ENCODE data around the gene TMEM134.
"Not testable (repeated sequence)": the region's sequence is repeated elsewhere in the genome, so short reads cannot be mapped to it uniquely, and the experiment has no call there.

The TMEM134 gene

DNA sequence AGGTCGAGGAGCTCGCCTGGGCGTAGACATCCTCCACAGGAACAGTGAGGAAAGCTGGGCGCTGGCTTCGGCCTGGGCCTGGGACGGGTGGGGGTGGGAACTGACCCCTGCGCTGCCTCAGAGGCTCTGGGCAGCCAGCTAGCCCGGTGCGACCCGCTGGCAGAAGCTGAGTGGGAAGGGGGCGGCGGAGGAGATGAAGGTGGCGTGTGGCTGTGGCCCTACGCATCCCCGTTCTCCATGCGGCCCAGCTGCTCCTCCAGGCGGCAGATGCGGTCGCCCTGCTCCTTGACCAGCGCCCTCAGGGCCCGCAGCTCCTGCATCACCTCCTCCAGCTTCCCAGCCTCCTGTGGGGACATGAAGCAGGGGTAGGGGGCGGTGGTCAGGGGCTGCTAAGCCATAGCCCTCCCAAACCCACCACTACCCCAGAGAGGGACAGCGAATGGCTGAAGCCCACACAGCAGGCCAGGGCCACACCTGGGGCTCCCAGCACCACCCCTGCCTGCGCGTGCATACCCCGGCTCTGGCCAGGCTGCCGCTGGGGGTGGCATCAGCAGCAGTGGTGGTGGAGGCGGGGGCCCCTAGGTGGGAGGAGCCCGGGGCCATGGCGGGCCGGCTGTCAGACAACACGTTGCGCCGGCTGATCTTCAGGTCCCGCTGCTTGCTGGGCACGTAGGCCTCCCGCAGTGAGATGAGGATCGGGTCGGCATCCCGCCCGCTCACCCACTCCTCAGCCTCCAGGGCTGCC, 30.7 kb downstream of the TMEM134 start:
- DNase-seq (ENCODE audit: low spot score), result no peak

DNA sequence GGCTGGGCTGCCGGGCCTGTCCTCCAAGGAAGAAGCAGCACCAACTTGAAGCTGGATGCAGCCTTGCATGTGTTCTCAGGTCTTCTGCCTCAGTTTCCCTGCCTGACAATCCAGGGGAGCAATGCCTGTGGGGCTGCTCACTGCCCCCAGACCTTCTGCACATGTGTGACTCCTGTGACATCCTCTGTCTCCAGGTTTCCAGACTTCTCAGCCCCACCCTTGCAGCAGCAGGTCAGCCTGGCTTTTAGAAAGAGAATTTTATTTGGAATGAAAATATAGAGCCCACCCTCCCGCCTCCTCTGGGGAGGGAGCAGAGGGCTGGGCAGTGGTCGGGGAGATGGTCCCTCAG, 31.3 kb downstream of the TMEM134 start:
- DNase-seq (ENCODE audit: low spot score), result no peak

DNA sequence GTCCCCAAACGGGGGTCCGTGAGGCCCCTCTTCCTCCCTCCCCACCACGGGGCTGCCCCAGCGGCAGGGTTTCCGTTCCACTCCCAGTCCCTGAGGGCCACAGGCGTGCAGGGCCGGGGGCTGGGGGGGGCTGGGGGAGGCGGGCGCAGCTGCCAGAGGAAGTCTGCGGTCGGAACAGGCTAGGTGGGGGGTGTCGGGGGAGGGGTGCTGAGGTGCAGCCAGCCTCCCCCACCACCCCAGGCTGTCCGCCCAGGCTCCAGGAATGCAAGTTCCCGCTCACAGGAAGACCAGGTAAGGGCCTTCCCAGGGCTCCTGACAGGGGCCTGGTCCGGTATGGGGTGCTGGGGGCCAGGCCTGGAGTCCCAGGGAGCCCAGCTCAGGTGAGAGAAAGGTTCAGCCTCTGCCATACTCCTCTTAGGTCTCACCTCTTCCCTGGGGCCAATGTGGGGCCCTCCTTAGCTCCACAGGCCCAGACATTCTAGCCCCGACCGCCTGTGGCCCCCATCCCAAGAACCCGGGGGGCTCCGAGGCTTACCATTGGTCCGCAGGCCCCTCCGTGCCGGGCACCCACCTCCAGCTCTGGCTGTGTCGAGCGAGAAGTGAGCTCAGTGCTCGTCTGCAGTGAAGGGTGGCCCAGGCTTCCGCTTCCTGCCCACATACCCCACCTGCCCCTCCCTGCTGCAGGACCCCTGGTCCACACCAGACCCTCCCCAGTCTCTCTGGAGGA, 31.8 kb downstream of the TMEM134 start, which contains the start of gene PTPRCAP:
Gene PTPRCAP, minus strand, starts transcription at position 601 of the 727 bp plus-strand sequence. Its CDS starts 63 bp downstream, at position 538.
- no peak for DNase-seq (ENCODE audit: low spot score)

DNA sequence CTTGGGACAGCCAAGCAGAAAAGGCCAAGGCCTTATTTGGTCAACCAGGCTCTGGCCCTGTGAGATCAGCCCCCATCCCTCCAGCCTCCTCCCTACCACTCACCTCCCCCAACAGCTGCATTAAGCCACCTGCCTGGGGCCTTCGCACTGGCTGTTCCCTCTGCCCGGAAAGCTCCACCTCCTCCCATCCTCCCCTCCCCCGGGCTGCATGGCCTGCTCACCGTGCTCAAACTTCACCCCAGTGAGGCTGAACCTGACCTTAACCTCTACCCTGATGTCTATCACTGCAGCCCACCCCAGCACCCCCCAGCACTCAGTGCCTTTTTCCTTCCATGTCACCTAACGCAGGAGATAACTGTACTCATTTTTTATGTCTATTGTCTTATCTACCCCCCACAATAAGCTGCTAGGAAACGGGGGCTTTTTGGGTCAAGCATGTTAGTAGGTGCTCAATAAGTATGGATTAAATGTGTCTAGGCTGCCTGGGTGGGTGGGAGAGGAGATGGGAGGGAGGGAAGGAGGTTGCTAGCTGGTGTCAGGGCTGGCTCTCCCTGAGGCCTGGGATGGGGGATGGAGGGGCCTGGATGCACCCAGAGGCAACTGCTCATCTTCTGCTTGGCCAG, 32.5 kb downstream of the TMEM134 start:
- no peak for DNase-seq (ENCODE audit: low spot score)

DNA sequence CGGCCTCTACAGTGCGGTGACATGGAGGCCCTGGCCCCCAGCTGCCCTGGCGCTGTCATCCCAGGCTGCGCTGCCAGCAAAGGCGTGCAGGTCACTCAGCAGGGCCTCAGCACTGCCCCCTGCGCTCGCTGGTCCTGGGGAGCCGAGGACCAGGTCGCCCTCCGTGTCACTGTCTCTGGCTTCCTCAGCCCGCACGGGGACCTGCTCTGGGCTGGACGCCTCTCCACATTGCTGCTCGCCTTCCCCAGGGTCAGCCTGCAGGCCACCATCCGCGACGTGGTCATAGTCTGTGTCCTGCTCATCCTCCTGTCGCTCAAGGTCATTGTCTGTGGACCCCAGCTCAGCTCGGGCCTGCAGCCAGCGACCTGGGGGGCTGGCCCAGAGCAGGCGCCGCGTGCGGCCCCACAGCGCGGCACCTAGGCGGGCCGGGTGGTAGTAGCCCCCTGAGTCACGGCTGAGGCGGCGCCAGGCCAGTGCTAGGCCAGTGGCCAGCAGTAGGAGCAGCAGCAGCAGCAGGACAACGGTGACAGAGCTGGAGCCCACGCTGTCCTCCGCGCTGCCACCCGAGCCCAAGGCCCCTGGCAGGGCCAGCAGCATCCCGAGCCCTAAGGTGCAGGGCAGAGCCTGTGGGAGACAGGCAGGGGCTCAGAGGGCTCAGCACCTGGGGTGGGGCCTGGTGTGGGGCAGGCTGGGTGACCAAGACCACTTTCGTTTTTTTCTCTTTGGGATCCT, 33.2 kb downstream of the TMEM134 start:
- no peak for DNase-seq (ENCODE audit: low spot score)

DNA sequence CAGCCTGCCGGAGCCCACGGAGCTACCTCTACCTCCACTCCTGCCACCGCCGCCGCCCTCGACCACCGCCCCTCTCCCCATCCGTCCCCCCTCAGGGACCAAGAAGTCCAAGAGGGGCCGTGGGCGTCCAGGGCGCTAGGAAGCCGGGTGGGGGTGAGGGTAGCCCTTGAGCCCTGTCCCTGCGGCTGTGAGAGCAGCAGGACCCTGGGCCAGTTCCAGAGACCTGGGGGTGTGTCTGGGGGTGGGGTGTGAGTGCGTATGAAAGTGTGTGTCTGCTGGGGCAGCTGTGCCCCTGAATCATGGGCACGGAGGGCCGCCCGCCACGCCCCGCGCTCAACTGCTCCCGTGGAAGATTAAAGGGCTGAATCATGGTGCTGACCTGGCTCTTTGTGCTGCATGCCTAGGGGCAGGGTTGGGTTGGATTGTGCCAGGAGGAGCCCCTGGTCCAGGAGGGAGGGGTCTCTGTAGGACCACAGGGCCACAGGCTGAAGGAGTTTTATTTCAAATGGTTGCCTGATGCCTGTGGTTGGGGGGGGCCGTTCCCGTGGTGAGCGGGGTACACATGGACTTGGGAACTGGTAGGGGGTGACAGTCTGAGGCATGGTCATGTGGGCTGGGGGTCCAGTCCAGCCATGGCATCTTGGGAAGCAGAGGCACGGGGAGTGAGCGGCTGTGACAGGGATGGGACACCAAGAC, 33.9 kb downstream of the TMEM134 start:
- no peak for DNase-seq (ENCODE audit: low spot score)

DNA sequence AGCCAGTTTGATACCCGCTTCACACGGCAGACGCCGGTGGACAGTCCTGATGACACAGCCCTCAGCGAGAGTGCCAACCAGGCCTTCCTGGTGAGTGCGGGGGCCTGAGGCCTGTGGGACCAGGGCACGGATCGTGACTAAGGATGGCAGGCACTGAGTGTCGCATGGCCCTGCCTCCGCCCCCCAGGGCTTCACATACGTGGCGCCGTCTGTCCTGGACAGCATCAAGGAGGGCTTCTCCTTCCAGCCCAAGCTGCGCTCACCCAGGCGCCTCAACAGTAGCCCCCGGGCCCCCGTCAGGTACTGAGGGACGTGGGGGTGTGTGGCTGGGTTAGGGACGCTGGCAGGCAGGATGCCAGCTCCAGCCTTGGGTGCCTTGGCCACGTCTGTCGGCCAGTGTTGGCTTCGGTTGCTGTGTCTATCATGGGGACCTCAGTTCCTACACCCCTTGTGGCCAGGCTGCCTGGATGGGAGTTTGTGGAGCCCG, 34.6 kb downstream of the TMEM134 start:
- no peak for DNase-seq (ENCODE audit: low spot score)

DNA sequence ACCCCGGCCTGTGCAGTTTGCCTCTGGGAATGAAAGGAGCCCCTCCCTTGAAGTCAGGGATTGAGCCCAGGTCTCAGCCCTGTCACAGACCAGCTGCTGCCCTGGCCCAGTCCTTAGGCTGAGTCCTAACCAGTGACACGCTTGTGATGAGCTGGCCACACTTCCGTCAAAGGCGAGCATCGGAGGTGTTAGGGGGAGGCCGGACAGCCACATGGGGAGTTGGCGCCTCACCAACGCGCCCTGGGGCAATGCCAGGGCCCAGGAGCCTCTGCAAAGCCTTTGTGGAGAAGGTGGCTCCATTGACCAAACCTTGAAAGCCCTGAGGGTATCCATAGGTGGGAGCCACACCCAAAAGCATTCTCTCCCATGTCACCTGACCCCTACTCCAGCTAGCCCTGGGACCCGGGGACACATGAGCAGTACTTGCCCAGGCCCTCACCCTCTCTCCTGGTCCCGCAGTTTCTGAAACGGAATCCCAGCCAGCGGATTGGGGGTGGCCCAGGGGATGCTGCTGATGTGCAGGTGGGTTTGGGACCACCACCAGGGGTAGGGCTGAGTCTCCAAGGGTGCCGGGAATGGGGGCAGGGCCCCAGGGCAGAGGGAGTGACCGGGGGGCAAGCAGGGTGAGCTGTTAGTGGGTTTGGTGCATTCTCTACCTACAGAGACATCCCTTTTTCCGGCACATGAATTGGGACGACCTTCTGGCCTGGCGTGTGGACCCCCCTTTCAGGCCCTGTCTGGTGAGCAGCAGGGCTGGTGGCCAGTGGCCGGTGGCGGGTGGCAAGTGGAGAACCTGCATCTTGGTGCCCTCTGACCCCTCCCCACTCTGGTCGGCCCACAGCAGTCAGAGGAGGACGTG, 35.3 kb downstream of the TMEM134 start:
- DNase-seq (ENCODE audit: low spot score), result no peak

DNA sequence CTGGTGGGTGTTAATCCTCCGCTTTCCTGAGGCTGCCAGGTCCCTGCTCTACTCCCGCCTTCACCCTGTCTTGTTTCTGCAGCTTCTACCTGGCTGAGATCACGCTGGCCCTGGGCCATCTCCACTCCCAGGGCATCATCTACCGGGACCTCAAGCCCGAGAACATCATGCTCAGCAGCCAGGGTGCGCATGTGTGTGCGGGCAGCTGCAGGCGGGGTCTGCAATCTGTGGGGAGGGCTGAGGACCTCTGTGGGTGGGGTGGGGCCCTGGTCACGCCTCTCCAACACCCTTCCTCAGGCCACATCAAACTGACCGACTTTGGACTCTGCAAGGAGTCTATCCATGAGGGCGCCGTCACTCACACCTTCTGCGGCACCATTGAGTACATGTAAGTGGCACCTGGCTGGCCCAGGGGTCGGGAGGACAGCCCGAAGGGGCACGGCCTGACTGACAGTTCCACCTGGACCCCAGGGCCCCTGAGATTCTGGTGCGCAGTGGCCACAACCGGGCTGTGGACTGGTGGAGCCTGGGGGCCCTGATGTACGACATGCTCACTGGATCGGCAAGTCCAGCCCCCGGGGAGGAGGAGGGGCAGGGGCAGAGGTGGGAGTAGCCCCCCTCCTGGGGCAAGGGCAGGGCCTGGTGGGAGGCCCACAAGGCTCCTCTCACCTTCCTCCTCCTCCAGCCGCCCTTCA, 36.2 kb downstream of the TMEM134 start:
- DNase-seq (ENCODE audit: low spot score), result no peak

DNA sequence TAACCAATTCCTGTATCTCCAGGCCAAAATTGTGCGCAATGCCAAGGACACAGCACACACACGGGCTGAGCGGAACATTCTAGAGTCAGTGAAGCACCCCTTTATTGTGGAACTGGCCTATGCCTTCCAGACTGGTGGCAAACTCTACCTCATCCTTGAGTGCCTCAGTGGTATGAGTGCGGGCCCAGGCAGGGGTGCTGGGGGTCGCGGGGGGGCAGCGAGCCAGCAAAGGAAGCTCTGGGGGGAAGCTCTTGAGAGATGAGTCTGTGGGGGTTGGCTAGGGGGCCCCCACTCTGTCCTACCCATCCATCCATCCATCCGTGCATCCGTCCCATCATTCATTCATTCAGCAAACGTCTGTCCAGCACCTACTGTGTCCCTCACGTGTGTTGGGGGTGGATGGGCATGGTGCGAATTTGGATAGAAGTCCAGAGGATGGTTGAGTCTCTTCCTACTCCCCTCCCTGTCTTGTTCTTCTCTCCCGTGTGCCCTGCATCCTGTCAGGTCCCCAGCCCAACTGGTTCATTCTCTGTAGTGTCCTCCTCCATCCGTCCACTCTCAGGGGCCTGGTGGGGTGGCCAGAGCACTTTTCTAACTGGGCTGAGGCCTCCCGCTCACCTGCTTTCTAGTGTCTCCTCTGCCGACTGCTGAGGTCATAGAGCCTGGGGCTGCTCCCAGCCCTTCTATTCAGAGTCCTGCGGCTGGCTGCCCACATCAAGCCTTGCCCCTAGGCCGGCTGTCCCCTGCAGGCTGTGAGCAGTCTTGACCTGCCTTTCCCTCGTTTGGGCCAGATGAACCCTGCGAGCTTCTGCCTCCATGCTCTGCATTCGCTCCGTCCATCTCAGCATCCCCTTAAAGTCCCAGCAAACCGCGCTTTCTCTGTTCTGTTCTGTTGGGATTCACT, 37.5 kb downstream of the TMEM134 start:
- no peak for DNase-seq (ENCODE audit: low spot score)

DNA sequence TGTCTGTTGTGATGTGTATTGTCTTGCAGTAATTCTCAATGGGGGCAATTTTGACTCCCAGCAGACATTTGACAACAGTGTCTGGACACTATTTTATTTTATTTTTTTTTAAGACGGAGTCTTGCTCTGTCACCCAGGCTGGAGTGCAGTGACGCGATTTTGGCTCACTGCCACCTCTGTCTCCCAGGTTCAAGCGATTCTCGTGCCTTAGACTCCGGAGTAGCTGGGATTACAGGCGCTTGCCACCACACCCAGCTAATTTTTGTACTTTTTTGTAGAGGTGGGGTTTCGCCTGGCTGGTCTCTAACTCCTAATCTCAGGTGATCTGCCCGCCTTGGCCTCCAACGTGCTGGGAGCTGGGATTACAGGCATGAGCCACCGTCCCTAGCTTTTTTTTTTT, 39.3 kb downstream of the TMEM134 start:
- DNase-seq (ENCODE audit: low spot score), result no peak

DNA sequence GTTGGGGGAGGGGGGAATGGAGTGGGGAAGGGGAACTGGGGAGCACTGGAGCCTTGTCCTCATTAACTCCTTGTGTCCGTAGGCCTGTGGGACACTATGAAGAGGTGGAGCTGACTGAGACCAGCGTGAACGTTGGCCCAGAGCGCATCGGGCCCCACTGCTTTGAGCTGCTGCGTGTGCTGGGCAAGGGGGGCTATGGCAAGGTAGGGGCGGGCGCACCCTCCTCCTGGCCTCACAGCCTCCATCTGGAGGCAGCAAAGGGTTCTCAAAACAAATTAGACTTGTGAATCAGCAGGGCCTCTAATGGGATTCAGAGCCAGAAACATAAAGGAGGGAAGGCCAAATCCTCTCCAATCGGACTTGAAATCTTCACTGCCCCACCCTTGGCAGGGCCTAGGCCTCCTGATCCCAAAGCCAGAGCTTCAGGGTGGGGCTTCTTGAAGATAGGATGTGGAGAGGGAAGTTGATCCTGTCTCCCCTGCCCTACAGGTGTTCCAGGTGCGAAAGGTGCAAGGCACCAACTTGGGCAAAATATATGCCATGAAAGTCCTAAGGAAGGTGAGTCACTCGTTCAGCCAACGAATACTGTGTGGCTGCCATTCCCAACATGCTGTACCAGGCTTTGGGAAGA, 39.9 kb downstream of the TMEM134 start:
- peak; percentile 37 for DNase-seq (ENCODE audit: low spot score)

DNA sequence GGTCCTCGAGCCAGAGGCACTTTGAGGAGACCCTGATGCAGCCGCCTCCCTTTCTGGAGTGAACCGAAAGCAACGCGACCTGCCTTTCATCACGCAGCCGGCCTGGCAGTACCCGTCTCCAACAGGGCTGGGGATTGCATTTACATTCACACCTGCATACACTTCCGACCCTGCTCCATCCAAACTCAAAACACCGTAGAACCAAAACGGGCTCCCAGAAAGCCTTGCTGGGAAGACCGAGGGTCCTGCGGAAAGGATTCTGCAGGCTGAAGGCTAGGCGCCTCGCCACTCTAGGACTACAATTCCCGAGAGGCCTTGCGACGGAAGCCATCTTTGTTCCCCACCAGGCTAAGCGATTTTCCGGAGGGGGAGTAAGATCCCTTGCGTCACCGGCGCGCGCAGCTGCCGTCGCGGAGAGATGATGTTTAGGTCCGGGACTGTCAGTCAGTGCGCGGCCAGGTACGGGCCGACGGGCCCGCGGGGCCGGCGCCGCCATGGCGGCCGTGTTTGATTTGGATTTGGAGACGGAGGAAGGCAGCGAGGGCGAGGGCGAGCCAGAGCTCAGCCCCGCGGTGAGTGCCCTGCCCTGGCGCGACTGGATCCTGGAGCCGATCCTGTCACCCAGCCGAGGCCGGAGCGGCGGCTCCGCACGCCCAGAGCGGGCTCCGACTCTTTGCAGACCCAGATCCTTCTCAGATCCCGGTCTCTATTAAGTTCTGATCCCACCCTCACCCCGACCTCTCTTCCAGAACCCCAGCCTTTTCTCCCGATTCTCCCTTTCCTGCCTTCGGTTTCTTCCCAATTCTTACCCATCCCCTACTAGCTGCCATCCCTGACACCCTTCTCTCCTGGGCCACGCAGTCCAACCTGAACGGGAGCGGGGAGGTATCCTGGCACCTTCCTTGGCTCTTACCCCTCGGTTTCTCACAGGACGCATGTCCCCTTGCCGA, 40.7 kb downstream of the TMEM134 start, which contains the start of gene RPS6KB2:
Gene RPS6KB2, plus strand, starts transcription at position 443 of the 950 bp plus-strand sequence. Its CDS starts 52 bp downstream, at position 495.
- DNase-seq (ENCODE audit: low spot score), result peak; percentile 99

DNA sequence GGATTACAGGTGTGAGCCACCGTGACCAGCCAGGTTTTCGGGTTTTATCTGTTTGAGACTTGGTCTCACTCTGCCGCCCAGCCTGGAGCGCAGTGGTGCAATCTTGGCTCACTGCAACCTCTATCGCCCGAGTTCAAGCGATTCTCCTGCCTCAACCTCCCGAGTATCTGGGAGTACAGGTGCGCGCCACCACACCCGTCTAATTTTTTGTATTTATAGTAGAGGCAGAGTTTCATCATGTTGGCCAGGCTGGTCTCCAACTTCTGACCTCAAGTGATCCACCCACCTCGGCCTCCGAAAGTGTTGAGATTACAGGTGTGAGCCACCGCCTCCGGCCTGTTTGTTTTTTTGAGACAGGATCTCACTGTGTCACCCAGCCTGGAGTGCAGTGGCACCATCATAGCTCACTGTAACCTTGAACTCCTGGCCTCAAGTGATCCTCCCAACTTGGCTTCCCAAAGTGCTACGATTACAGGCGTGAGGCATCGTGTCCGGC, 41.6 kb downstream of the TMEM134 start:
- DNase-seq (ENCODE audit: low spot score), result not testable (repeated sequence)

DNA sequence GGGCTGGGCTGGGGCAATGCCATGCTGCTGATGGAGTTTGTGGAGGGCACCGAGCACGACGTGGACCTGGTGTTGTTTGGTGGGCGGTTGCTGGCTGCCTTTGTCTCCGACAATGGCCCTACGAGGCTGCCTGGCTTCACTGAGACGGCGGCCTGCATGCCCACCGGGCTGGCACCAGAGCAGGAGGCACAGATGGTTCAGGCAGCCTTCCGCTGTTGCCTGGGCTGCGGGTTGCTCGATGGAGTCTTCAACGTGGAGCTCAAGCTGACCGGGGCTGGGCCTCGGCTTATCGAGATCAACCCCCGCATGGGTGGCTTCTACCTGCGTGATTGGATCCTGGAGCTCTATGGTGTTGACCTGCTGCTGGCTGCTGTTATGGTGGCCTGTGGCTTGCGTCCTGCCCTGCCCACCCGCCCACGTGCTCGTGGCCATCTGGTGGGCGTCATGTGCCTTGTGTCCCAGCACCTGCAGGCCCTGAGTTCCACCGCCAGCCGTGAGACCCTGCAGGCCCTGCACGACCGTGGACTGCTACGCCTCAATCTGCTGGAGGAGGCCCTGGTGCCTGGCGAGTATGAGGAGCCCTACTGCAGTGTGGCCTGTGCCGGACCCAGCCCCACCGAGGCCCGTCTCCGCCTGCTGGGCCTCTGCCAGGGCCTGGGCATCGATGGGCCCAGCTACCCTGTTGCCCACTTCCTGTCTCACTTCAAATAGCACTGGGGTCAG, 45.0 kb downstream of the TMEM134 start:
- no peak for DNase-seq (ENCODE audit: low spot score)

DNA sequence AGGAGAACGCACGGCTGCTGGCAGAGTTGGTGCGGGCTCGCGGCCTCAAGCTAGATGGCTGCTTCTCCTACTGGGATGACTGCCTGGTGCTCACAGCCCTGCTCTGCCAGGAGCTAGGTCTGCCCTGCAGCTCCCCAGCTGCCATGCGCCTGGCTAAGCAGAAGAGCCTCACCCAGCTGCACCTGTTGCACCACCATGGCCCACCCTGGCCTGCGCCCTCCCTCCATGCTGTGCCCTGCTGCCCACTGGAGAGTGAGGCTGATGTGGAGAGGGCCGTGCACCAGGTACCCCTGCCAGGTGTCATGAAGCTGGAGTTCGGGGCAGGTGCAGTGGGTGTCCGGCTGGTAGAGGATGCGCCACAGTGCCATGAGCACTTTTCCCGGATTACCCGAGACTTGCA, 45.6 kb downstream of the TMEM134 start:
- DNase-seq (ENCODE audit: low spot score), result no peak

All from hematopoietic multipotent progenitor cell treated with erythropoietin and hydrocortisone succinate and interleukin-3 and kit ligand, for 17 days (in vitro differentiated cells).